SHP77 treated with DMSO at 0.1 percent for 48 hours (cell line): ENCODE data around the gene DCAF7.

Experiments used
- DNase-seq: peaks from one replicate; lab custom pipeline; 2025; lab: John Stamatoyannopoulos, UW

DCAF7 gene

DNA sequence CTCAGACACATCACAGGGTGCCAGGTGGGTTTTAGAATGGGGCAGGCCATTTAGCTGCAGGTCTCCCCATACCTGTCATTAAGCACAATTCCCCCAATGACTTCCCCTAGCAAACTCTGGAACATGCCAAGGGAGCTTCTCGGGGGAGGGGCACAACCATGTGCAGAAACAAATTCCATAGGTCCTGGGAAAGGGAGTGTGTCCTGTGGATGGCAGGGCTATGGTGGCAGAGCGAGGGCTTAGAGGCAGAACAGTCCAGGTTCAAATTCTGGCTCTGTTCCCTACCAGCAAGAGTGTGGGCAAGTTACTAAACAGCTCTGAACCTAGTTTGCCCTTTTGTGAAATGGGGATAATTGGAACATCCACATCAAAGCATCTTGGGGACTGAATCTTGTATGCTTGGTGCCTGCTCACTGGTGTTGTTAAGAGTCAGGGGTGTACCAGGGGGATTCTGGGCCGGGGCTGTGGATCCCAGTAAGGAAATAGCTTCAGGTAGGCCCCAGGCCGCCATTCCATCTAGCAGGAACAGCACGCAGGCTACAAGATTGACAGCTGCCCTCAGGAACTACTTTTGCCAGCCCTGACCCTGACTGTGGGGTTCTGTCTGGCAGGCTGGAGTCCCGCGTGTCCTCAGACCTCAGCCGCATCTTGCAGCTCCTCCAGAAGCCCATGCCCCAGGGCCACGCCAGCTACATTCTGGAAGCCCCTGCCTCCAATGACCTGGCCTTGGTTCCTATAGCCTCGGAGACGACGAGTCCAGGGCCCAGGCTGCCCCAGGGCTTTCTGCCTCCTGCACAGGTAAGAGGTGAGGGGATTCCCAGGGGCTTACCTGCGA lies 5.6 kb upstream of the DCAF7 start:
- no peak for DNase-seq

DNA sequence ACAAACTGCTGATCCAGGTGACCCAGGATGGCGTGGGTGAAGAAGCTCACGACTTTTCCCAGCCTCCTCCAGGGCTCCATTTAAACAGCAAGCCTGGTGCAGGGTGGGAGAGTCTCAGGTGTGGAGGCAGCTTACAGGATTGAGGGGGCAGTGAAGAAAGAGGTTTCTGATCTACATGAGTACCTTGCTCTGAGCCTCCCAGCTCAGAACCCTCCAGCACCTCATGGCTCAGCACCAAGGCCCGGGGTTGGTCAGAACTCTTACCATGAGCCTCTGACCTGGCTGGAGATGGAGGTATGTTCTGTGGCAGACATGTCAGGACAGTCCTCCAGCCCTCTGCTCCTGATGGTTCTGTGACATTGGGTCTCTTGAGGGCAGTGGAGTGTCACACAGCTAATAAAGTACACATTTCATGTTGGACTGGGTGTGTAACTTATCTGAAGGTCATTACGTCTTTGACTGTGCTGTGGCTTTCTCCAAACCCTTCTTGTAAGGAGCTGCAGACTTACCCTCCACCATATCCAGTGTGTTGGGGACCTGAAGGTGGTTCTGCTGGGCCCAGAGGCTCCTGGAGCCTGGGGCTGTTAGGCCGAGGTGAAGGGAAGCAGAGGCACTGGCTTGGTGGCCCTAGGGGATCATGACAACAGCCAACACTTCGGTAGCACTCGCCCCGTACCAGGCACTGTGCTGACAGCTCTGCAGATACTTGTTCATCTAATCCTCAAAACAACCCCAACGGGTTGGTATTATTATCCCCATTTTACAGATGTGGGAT lies 3.8 kb upstream of the DCAF7 start:
- no peak for DNase-seq

DNA sequence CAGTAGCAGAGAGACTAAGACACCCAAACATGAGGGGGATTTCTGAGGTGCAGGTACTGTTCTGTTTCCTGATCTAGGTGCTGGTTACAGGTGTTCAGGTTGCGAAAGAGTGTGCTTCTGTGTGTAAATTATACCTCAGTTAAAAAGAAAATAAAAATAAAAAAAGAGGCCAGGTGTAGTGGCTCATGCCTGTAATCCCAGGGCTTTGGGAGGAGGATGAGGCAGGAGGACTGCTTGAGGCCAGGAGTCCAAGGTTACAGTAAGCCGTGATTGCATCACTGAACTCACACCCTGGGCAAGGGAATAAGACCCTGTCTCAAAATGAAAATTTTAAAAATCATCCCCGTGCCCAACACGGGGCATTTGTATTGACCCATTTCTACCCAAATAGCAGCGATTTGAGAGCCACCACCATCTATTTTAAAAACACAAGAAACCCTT lies 3.2 kb upstream of the DCAF7 start:
- no peak for DNase-seq

DNA sequence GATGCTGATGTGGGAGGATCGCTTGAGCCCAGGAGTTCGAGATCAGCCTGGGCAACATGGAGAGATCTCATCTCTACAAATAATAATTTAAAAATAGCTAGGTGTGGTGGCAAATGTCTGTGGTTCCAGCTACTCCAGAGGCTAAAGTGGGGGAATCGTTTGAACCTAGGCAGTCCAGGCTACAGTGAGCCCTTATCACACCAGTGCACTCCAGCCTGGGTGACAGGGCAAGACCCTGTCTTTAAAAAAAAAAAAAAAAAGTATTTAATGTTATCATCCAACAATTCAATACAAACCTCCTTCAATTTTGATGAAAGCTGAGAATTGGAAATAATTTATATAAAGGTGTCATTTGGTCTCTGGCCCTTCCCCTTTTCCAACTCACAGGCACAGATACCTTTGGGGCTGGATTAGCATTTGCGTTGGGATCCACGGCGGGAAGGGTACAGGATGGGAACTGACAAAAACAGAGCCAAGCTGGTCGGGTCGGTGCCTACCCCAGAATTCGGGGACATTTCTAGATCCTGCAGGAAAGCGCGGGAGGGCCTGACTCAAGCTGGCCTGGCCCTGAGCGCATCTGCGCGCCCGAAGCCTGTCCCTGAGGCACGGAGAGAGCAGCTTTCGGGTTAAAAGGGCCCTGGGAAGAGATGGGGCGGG lies 860 bp upstream of the DCAF7 start:
- no peak for DNase-seq

DNA sequence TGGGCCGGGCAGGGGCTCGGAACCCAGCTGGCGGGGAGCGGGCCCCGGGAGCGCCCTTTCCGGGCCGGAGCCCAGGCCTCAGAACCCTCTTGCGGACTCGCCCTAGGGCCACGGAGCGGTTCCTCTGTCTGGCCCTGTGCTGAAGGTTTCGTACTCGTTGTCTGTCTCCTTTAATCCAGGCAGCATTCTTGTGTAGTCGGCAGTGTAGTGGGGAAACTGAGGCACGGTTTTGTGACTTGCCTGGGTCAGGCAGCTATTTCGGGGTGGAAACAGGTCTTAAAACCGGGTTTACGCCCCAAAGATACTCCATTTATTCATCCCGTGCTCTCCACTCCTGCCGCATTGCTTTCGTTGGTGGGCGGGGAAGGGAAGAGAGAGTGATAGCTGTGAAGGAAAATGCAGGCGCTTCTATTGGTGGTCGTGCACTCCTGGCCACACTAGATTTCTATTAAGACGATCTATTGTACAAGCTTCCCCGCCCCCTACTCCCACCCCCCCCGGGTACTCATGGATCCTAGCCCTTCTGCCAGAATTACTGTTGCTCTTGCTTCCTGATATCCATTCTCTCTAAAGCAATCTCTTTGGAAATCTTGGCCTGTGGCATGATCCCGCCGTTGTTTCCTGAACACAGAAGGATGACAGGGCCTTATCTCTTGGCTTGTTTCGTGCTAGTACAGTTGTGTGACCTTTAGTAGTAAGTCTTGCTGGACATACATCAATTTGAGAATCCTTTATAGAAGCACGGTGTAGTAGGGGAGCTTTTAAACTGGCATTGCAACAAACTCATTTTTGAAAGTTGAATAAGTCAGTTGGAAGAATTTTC lies 751 bp downstream of the DCAF7 start:
- DNase-seq, result peak; percentile 21

DNA sequence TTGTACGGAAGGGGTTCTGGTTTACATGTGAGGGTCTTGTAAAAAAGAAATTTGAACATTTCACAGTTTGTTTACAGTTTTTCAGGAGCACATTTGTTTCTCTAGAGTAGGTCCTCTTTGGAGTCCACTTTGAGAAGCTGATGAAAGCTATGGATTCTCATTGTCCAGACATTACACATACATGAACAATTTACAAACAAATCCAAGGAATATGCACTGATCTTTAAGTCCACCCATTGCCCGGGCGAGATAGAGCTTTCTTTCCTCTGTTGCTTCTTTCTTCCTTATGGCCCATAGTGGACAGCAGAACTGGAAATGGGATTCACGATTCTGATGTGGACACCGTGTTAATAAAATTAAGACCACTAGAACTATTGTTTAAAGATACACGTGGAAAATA lies 1.9 kb downstream of the DCAF7 start:
- DNase-seq, result no peak

DNA sequence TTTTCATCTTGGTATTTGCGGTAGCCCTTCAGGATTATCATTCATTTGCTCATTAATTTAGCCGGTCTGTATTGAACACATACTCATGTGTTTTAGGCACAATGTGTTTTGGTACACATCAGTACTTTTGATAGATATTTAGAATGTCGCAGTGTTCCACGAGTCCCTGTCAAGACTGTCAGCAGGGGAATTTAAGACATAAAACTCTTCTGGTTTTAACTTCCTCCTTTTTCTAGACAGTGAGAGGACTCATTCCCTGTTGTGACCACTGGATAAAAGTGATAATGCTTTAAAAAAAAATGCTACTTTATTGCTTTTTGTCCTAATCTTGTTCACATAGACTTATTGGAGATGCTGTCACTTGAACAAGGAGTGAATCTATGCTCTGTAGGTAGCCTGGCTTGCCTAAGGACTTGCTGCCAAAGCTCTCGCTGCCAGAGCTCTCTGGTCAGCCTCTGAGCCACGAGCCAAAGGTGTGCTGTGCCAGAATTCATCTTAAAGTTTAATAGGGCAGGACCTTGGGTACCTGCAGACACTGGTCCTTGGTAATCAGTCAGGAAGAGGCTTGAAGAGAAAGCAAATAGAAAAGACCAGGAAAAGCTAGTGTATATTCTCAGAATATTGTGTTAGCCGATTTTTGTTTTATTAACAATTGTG lies 5.4 kb downstream of the DCAF7 start:
- no peak for DNase-seq

DNA sequence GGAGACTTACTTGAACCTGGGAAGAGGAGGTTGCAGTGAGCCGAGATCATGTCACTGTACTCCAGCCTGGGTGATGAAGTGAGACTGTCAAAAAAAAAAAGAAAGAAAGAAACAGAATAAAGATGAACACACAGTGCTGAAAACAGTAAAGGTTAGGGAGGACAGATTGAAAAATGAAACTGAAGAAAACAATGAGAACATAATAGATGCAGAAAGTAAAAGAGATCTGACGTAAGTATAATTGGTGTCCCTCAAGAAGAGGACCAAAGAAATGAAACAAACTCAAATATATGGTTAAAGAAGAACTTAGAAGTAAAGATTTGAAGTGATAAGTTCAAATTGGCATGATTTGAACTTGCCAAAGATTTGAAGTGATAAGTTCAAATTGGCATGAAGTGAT lies 7.1 kb downstream of the DCAF7 start:
- no peak for DNase-seq

DNA sequence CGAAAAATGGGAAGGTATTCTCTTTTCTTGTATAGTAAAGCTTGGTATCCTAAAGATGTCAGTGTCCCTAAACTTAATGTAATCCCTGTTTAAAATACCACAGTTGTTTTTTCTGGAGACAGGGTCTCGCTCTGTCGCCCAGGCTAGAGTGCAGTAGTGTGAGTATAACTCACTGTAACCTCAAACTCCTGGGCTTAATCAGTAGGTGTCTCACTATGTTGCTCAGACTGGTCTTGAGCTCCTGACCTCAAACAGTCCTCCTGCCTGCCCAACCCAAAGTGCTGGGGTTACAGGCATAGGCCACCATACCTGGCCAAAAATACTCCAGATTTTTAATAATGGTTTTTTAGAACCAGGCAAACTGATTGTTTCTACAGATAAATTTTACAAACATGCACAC lies 8.2 kb downstream of the DCAF7 start:
- DNase-seq, result no peak

DNA sequence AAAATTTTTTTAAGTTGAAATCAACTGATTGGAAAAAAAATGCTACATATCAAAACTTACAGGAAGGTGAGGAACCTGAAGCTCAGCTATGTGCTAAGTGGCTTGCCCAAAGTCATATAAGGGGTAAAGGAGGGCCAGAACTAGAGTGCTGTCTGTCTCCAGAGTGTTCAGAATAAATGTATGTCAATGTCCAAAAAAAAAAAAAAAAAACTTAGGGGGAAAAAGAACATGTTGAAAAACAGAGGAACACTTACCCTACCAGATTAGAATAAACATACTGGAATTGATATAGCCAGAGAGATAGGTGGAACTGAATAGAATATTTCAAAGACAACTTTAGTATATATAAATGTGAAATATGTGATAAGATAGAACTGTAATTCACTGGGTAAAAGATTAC lies 11.5 kb downstream of the DCAF7 start:
- DNase-seq, result no peak

DNA sequence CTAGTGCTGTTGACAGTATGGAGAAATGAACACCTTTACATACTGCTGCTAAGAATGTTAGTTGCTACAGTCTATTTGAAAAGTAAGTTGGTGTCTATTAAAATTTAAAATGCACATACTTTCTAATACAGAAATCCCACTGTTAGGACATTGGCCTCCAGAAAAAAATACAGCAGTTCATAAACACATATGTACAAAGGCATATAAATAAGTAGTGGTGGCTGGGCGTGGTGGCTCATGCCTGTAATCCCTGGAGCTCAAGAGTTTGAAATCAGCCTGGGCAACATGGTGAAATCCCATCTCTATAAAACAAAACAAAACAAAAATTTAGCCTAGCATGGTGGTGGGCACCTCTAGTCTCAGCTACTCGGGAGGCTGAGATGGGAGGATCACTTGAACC lies 13.1 kb downstream of the DCAF7 start:
- no peak for DNase-seq

DNA sequence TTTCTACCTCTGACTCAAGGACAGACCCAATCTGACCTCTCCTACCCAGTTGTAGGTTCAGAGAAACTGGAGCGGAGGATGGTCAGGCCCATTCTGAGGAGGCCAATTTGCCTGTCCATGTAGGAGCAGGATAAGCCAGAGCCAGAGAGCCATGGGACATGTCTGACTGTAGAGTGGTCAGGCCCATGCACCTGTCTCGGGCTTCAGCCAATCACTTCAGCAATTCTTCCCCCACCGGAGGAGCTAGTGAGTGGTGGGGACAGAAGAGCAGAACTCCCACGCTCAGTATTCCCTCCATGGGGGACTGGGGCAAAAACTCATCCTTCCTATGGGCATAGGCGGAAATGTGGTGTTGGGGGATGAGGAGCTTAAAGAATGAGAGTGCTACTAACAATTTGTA lies 14.3 kb downstream of the DCAF7 start:
- DNase-seq, result no peak

DNA sequence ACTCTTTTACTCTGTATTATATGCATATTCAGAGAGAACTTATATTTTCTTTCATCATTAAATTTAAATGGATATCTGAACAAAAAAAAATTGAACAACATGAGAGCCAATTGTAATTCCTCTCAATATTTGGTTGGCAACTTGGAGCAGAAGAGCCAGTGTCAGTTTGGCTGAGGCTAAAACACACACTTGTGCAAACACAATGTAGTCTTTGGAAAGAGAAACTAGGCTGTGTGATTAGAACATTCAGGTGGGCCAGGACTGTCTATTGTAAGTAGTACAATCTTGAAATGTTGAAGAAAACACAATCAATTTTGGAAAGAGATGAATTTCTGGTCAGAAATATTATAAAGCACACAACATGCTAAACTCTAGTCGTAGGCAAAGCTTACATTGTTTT lies 17.0 kb downstream of the DCAF7 start:
- DNase-seq, result no peak

DNA sequence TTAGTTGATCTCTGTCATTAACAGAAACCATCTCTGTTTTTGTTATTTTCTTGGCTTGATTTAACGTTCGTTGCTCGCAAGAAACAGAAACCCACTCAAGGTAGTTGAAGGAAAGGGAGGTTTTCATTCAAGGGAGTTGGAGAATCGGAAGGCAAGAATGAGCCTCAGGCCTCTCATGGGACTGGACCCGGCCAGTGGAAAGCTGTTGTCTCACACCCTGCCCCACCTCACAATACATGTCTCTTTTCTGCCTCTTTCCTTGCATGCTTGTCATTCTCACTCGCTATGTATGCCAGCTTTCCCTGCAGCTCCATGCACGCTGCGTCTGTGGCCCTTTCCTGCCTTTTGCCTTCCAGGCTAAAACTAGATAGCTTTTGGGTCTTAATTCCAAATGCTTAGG lies 18.3 kb downstream of the DCAF7 start:
- no peak for DNase-seq

DNA sequence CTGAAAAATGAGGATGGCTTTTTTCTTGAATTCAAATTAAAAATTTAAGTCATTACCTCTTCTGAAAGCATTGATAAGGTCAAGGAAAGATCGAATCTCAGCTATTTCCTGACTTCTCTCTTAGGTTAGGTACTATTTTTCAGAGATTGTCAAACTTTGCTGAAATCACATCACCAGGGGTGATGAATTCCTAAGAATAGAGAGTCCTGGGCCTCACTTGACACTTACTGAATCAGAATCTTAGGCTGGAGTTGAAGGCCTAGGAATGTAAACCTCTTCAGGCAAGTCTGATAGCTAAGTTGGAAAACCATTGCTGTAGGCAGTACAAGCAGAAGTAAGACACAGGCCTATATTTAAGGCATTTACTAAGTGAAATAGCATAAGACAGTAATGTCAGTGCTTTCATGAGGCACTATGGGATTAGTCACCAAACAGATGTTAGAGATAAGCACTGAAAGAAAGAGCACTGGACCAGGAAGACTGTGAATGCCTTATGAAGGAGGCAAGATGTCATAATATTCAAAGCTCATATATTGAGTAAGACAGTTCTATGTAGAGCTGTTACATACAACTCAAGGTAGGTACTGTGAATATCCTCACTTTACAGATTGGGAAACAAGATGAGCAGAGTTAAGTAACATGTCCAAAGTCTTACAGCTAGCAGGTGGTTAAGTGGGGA lies 21.5 kb downstream of the DCAF7 start:
- DNase-seq, result no peak

DNA sequence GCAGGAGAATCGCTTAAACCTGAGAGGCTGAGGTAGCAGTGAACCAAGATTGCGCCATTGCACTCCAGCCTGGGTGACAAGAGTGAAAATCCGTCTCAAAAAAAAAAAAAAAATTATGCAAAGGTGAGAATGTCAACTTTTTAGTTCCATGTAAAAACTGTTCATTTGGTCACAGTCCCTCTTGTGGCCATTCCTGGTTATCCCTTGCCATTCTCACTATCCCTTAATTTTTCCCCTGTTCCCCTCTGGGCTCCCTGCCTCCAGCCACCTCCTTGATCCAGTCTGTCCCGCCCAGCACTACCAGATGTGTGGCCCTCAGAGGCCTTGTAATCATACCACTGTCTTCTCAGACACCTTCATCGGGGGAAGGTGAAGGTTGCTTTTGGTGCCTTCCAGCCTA lies 23.4 kb downstream of the DCAF7 start:
- DNase-seq, result no peak

DNA sequence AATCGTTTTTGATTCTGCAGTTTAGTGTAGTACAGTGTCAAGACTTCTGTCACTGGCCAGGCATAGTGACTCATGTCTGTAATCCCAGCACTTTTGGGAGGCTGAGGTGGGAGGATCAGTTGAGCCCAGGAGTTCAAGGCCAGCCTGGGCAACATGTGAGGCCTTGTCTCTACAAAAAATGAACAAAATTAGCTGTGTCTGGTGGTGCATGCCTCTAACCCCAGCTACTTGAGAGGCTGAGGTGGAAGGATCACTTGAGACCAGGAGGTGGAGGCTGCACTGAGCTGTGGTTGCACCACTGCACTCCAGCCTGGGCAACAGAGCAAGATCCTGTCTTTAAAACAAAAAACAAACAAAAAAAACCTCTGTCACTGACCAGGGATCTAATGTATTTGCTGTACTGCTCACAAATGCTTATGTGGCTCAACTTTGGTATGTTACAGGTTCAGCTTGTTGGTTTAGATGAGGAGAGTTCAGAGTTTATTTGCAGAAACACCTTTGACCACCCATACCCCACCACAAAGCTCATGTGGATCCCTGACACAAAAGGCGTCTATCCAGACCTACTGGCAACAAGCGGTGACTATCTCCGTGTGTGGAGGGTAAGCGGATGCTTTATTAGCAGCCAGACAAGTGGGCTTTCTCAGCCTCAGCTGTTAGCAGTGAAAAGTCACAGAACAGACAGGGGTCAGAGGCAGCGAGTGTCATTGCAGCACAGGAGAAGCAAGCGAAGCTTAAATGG lies 27.9 kb downstream of the DCAF7 start:
- no peak for DNase-seq

DNA sequence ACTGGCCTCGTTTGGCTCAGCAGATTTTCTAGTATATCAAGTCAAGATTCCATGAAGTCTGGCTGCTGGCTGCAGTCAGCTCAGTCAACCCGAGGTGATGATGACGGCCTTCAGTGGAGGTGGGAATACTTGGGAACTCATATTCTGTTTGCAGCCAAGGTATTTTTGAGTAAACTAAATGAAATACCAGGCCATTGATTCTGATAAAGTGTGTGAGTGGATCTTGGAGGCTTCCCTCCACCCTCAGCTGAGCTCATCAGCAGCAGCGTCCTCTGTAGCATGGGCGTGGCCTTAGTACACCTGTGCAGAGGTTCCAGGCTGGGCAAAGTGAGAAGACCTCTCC lies 28.5 kb downstream of the DCAF7 start:
- no peak for DNase-seq

DNA sequence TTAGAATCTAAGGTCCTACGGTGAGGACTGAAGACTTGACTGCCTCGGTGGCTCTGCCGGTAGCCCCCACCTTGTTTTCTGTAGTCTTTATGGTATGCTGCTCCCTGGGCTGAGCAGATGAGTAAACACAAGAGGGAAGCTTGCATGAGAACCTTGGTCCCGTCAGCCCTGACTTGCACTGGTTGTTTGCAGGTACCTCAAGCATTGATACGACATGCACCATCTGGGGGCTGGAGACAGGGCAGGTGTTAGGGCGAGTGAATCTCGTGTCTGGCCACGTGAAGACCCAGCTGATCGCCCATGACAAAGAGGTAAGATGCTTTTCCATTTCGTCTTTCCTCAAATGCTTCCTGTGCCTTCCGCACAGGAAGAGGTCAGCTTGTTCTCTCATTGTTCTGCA lies 29.4 kb downstream of the DCAF7 start:
- DNase-seq, result no peak

DNA sequence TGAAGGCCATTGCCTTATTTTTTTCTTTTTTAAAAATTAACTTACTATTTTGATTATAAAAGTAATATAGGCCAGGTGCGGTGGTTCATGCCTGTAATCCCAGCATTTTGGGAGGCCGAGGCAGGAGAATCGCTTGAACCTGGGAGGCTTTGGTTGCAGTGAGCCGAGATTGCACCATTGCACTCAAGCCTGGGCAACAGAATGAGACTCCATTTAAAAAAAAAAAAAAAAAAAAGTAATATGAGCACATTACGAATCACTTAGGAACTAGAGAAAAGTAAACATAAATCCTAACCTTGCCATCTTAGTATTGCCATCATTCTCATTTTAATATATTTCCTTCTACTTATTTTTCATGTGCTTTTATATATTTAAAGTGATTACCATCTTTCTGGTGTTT lies 37.5 kb downstream of the DCAF7 start:
- DNase-seq, result no peak
